HG02678 (cell line): ENCODE measurements around the gene EGLN1.
A peak's percentile ranks its signal among the peaks of the same experiment; 100 is the strongest.

Source experiments
- ATAC-seq: cut with Tn5 transposase; IDR thresholded peaks from one replicate; pipeline ENCODE4 v1.9.1; 2021; ENCODE audit warnings: mild to moderate bottlenecking, moderate library complexity; ENCODE audit not compliant: unreplicated experiment

EGLN1 gene

DNA sequence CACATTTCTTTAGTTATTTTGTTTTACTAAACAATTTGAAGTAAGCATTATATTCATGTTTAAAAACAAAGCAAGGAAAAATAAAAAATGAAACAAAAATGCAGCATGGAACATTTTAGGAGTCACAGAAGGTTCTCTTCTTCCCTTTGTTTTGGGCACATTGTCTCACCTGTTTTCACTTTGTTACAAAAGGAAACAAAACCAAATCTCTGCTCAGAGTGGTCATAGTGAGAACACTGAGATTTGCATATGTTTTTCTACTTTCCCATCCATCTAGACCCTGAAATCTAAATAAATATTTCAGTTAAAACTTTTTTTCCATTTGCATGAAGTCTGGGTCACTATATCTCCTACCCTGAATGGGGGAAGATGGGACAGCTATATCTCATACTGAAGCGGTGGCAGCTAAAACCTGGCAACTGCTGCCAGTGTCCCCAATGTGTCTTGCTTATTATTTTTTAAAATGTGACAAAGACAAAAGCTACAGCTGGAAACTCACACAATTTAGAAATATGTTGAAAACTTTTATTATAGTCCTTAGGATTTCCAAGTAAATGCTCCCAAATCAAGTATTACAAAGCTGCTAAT lies 87.9 kb downstream of the EGLN1 start:
- ATAC-seq = peak; percentile 24

- no peak for ATAC-seq
Measured at GRCh38 chr1:231332761-231333160, 89.3 kb downstream of the EGLN1 start.

GRCh38 chr1:231329483-231329882 lies 92.6 kb downstream of the EGLN1 start:
- ATAC-seq = no peak

GRCh38 chr1:231327617-231328016 lies 94.5 kb downstream of the EGLN1 start:
- ATAC-seq = no peak

GRCh38 chr1:231326248-231326647 lies 95.8 kb downstream of the EGLN1 start:
- ATAC-seq = no peak

GRCh38 chr1:231324660-231325059 lies 97.4 kb downstream of the EGLN1 start:
- ATAC-seq = no peak

DNA sequence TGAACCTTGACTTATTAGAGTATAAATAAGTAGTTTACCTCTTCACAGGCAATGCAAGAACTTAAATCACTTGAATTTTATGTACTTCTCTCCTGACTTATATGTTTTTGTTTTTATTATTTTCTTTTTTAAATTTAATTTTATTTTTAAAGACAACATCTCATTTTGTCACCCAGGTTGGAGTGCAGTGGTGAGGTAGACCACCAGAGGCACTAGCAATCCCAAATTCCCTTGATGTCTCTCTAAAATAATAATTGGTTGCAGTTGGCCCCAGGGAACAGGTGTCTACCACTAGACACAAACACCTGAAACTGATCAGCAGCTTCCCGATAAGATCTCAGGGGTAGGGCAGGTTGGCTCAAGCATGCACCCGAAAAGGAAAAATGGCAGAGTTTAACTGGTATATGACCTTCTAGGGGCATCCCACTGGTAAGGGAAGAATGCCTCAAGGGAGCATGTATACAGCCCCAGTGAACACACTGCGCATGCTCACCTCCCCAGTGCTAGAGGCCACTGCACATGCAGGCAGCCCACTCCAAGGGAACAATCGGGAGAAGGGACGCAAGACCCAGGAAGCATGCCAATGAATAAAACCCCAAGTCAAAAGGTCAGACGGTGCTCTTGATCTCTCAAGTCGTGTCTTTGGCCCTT lies 99.1 kb downstream of the EGLN1 start:
- no peak for ATAC-seq

DNA sequence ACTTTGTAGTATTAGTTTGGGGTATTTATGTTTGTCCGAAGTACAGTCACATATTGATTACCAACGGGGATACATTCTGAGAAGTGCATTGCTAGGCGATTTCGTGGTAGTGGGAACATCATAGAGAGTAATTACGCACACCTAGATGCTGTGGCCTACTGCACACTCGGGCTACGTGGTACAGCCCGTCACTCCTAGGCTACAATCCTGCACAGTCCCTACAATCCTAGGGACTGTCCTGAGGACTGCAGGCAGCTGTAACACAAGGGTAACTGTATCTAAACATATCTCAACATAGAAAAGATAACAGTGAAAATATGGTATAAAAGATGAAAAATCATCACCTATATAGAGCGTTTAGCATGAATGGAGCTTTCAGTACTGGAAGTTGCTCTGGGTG lies 103.0 kb downstream of the EGLN1 start:
- ATAC-seq = no peak

DNA sequence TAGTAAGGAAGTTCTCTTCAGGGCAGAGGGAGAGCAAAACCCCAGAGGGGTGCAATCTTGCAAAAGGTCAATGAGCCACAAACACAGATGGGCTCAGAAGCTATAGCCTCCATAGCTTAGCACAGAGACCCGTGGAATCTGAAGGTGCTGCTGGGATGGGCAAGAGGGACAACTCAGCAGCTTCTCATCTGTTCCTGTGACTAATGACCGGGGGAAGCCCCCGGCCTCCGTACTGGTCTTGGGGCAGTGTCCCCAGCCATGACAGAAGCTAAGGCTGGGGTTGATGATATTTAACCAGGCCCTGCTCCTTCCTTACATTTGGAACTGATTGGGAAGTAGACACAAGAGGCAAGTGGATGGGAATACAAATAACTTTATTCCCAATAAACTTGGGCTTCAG lies 103.5 kb downstream of the EGLN1 start:
- no peak for ATAC-seq

- ATAC-seq = no peak
Measured at GRCh38 chr1:231318015-231318355, 104.1 kb downstream of the EGLN1 start.

DNA sequence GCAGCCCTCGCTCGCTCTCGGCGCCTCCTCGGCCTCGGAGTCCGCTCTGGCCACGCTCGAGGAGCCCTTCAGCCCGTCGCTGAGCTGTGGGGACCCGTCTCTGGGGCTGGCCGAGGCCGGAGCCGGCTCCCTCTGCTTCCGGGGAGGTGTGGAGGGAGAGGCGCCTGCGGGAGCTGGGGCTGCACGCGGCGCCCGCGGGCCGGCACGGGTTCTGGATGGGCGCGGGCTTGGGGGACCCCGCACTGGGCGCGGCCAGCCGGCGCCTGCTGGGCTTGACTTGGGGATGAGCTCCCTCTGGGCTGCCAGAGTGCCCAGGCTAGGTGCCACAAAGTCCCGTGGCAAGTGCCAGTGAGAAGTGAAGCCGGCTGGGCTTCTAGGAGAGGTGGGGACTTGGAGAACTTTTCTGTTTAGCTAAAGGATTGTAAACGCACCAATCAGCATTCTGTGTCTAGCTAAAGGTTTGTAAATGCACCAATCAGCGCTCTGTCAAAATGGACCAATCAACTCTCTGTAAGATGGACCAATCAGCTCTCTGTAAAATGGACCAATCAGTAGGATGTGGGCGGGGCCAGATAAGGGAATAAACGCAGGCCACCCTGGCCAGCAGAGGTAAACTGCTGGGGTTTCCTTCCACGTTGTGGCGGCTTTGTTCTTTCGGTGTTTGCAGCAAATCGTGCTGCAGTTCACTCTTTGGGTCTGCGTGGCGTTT lies 104.6 kb downstream of the EGLN1 start:
- ATAC-seq = no peak

DNA sequence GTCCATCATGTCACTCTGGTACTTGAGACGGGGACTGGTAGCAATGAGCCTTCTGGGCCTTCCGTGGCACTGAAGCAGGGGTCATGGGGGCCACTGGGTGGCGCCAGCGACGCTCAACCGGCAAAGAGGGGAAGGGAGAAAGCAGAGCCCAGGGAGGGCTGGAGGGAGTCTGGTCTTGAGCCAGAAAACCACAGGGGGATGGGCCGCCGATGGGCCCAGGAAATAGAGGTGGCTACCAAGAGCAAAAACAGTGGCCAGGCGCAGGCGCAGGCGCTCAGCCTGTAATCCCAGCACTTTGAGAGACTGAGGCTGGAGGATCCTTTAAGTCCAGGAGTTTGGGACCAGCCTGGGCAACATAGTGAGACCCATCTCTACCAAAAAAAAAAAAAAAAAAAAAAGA lies 106.2 kb downstream of the EGLN1 start:
- peak; percentile 73 for ATAC-seq
